ENCODE data around the gene FNDC3B.

The FNDC3B gene

DNA sequence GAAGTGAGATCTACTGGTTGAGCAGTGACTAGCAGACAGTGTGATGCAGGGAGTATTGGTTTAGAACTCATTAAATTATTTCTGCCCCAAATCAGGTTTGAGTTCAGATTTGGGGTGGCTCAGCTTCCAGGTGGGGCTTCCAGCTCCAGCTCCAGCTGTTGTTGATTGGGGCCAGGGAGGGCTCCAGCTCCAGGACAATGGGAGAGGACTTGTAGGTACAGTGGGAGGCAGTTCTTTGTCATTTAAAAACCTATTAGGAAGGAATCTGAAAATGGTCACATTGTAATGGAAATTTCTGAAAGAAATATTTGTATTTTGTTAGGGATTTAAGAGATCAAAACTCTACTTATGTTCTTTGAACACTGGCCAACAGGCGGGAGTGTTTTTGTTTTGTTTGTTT lies 97.0 kb downstream of the FNDC3B start:
- DNase-seq (ENCODE audit: low read depth): no peak

GRCh38 chr3:172137287-172138192 lies 98.2 kb downstream of the FNDC3B start:
- DNase-seq (ENCODE audit: low read depth): no peak

DNA sequence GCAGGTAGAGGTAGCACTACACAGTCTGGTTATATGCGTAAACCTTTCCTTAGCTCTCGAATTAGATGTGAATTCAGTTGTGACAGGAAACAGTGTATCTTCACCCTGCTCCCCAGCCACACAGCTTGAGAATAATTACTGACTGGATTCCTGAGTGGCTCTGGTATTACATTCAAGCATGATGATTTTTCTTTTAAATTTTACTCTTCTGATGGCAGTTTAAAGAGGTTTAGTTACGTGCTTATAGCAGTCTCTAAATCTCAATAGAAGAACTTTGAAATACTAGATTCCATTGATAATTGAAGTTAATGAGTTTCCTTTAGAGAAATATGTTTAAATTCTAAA lies 98.8 kb downstream of the FNDC3B start:
- DNase-seq (ENCODE audit: low read depth): no peak

- DNase-seq (ENCODE audit: low read depth): no peak
Observed at GRCh38 chr3:172138792-172139507, 99.6 kb downstream of the FNDC3B start.

GRCh38 chr3:172139528-172140276 lies 100.3 kb downstream of the FNDC3B start:
- DNase-seq (ENCODE audit: low read depth): no peak

DNA sequence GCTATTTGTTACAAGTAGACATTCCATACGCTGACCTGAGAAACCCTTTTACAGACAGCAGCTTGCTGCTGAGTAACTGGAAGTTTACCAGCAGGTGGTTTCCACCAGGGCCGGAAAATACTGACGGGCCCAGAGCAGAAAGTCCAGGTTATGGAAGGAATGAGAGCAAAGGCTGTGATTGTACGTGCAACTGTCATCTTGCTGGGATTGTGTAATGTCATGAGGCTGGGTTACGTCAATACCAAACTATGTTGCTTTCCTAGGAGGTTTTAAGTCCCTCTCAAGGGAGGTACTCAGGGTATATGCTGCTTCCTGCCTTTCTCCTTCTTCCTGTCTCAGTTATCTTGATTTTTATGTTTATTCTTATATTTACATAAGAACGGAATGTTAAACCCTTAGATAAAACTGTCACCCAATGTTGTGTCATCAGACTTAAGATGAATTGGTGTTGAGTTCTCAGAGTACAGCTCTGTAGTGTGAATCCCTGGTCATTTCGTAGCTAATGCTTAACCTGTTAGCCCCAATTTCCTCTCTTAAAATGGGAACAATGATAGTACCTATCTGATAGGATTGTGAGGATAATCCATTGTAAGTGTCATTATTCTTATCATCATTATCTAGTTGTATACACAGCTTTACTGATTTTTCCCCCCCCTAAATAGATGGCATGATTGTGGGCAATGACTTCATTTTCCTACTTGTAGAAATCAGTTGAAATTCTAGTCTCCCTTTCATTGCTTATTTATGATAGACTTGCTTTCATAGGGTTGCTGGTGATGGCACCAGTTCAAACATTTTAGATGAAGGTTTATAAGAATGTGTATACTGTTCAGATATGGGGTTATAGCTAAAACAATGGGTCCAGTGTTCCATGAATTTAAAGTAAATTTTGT lies 101.4 kb downstream of the FNDC3B start:
- no peak for DNase-seq (ENCODE audit: low read depth)

DNA sequence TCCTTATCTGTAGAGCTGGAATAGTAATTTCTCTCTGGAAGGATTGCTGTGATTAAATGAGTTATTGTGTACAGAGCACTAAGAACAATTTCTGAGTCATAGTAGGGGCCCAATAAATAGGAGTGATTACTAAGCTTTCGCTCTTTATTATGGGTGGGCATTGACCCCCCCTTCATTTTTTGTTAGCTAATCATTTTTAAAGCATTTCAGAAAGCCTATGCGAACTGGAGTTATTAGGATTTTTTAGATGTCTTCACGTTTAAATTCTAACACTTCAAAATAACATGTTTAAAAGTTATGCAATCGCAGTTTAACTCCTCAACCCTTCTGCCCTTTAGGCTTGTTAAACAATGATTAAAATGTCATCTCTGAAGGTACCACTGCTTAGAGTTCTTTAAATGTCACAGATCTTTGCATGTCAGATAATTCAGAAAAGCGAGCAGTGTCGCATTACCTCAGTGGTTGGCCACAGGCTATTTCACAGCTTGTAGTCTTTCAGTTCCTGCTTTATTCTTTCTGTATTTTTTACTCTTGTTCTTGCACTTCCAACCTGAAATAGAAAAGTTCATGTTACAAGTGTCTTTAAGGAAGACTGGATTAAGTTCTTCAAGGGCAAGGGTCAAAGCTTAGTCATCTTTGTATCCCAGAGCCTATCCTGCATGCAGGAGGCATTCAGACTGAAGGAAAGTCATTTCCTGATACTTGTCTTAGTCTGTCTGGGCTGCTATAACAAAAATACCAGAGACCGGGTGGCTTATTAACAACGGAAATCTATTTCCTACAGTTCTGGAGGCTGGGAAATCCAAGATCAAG lies 102.9 kb downstream of the FNDC3B start:
- no peak for DNase-seq (ENCODE audit: low read depth)

GRCh38 chr3:172142864-172143451 lies 103.6 kb downstream of the FNDC3B start:
- DNase-seq (ENCODE audit: low read depth): no peak

GRCh38 chr3:172143739-172144497 lies 104.5 kb downstream of the FNDC3B start:
- no peak for DNase-seq (ENCODE audit: low read depth)

GRCh38 chr3:172144601-172145000 lies 105.2 kb downstream of the FNDC3B start:
- DNase-seq (ENCODE audit: low read depth): no peak

DNA sequence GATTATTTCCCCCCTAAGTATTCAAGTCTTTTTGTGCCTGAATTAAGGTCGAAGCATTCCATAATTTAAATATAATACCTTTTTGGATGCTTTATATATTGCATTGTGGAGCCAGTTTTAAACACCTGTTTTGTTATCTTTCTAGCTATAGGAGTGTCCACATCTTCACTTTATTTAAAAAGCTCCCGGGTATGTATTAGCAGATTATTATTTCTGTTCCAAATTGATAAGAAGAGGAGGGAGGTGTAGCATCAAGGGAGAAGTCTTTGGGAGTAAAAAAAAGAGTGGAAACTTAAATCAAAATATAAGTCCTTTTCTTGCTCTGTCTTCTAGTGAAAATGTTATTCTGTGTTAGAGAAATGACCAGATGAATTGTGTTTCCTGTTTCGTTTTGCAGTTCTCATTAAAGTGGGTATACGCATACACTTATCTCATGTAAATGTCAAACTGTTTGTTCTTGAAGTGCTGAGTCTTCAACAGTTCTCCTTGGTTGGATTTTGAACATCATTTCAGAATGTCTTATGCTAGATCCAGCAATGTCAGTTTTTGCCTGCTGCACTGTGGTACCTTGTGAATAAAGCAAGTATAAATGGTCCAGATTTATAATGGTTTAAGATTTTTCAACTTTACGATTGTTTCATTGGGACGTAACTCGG lies 105.8 kb downstream of the FNDC3B start:
- DNase-seq (ENCODE audit: low read depth): no peak

- no peak for DNase-seq (ENCODE audit: low read depth)
Observed at GRCh38 chr3:172146349-172146748, 107.0 kb downstream of the FNDC3B start.

DNA sequence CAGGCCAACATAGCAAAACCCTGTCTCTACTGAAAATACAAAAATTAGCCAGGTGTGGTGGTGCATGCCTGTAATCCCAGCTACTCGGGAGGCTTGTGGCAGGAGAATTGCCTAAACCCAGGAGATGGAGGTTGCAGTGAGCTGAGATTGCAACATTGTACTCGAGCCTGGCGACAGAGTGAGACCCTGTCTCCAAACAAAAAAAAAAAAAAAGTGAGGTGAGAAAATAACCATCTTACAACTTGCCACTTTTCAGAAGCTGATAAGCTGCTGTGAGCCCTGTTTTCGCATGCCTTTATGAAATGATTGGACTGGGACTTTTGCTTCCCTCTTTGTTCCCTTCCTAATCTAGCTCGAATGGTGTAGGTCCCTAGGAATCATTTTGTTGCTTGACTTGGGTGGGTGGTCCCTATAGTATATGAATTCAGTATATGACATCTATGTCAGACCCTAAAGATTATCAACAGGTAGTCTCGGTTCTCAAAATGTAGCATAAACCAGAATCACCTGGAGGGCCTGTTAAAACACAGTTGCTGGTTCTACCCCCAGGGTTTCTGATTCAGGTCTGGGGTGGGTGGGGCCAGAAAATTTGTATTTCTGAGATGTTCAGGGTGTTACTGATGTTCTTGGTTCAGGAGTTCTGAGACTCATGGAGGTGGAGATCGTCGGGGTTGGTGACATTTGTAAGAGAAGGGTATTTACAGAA lies 107.9 kb downstream of the FNDC3B start:
- no peak for DNase-seq (ENCODE audit: low read depth)

DNA sequence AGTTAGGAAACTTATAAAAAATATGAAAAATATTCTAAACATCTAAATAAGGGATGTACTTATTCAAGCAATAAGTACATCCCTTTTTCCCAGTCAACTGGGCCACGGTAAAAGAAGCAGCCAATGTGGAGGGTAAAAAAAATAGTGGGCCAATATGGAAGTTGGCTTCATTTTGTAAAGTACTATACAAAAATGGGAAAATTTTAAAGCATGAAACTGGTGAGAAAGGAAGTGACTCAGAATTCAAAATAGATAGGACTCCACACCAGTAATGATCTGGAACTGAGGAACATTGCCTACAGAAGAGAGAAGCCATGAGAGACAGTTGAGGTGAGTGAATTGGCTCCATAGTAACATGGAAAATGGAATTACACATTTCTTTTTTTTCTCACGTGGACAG lies 108.9 kb downstream of the FNDC3B start:
- no peak for DNase-seq (ENCODE audit: low read depth)

GRCh38 chr3:172148702-172149565 lies 109.6 kb downstream of the FNDC3B start:
- no peak for DNase-seq (ENCODE audit: low read depth)

DNA sequence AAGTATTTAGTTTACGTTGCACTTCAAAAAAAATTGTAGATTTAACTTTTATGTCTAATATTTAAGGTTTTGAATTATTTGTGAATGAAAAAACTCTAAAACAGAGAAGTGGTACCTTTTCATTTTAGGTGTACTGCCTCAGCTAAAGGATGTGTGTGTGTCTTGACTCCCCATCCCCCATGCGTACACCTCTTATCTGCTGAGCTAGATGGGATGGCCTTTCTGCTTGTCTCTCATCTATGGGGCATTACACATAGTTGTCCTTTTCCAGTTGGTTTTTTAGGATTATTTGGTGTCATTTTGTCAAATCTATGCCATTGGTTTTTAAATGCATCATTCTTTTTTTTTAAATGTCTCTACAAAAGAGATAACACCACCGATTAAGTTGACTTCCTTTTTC lies 110.9 kb downstream of the FNDC3B start:
- no peak for DNase-seq (ENCODE audit: low read depth)

DNA sequence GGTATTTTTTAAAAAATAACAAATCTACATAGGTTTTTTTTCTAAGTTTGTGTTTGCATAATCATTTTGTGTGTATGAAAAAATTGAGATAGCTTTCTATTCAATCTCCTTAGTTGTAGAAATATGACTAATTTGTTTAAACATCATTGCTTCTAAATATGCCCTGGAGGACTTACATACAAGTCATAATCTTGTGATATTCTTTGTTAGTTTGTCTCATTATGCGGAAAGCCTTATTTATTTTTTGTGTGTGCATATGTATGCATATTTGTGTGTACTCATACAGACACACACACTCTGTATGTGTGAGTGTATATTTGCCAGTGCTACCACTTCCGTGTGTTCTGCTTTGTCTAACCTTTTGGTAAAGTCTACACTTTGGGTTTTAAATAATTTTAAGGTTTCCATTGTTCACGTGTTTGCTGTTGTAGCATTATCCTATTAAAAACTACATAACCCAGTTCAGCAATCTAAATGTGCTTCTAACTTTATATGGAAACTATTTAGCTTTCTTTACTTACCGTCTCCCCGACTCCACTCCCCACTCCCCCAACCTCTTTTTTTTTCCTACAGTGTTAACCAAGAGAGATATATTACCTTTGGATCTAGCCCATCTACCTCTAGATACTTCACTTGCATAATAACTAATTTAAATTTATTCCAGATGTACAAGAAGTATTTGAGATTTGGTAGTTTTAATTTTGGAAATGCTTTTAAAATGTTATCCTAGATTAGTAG lies 111.7 kb downstream of the FNDC3B start:
- DNase-seq (ENCODE audit: low read depth): no peak

Measured in activated T-helper 9 cell treated with anti-CD3 and anti-CD28 coated beads, Interleukin-2, amount 50 U/mL, for 16 hours (primary cell).